Measurements from ENCODE around the gene CDH4. TPM values are rescaled to one million over a fixed set of nuclear protein-coding genes. Genes with fewer than 3 reads are reported as not detected.

The CDH4 gene
- total RNA-seq, 1 donor from 2014 or later: 2.9 TPM

DNA sequence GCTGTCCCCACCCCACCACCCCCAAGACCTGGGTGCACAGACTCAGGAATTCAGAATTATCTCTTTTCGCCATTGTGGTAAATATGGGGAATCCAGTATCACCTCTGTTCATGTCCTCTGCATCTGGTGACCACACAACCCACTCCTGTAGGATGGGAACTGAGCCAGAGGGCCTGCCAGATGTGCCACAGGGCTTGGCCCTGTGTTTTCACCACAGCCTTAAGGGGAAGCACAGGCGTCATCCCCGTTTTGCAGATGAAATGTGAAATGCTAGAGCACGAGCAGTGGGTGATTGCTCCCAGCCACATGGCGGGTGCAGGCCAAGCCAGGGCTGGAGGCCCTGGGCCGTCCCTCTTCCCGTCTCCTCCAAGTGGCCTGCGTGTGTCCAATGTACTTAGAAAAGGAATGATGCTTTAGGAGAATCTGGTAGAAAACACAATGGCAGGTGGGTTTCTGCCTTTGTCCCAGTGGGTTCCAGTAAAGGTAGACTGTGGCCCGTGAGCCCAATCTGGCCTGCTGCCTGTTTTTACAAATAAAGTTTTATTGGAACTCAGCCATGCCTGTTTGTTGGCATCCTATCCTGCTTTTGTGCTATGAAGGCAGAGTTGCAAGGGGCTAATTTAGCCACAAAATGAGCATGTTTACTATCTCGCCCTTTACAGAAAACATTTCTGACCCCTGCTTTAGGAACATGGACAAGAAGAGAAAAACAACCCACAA is 309.2 kb downstream of the CDH4 start:
- H3K4me1 ChIP-seq: peaks cover 18% of the 10 kb centered on the region
- H3K79me2 ChIP-seq (ENCODE audit: low read depth): no peaks in the 10 kb centered on the region
- Mint-ChIP-seq H3K4me1 (peaks cover 22% of the 10 kb centered on the region), H3K4me3 (no peak overlapping the region), H3K9me3 (peaks cover 17% of the 10 kb centered on the region), H3K27me3 (ENCODE audit: insufficient read depth, low read depth) (peaks cover 2% of the 10 kb centered on the region), H3K27ac (no peak overlapping the region), H3K36me3 (peaks cover 4% of the 10 kb centered on the region)
- TF ChIP-seq, protein P1, sequence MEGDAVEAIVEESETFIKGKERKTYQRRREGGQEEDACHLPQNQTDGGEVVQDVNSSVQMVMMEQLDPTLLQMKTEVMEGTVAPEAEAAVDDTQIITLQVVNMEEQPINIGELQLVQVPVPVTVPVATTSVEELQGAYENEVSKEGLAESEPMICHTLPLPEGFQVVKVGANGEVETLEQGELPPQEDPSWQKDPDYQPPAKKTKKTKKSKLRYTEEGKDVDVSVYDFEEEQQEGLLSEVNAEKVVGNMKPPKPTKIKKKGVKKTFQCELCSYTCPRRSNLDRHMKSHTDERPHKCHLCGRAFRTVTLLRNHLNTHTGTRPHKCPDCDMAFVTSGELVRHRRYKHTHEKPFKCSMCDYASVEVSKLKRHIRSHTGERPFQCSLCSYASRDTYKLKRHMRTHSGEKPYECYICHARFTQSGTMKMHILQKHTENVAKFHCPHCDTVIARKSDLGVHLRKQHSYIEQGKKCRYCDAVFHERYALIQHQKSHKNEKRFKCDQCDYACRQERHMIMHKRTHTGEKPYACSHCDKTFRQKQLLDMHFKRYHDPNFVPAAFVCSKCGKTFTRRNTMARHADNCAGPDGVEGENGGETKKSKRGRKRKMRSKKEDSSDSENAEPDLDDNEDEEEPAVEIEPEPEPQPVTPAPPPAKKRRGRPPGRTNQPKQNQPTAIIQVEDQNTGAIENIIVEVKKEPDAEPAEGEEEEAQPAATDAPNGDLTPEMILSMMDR (IDR thresholded peaks at IDR 0.05): no peak
- TF ChIP-seq EZH2phosphoT487 (IDR thresholded peaks at IDR 0.05) (no peak), EZH2 (IDR thresholded peaks at IDR 0.05) (no peak)
- no peak overlapping the region for H3K4me3 ChIP-seq
- H3K9ac ChIP-seq: no peak overlapping the region
- H3K9me3 ChIP-seq (ENCODE audit: low read depth): no peaks in the 10 kb centered on the region
- H3F3A ChIP-seq (ENCODE audit: low read depth): peaks cover 23% of the 10 kb centered on the region
- no peaks in the 10 kb centered on the region for H3K36me3 ChIP-seq
- DNase-seq (ENCODE audit: low spot score): no peak
- H4K20me1 ChIP-seq (ENCODE audit: low read depth): no peaks in the 10 kb centered on the region
- H3K27me3 ChIP-seq: no peaks in the 10 kb centered on the region
- no peak overlapping the region for H2AFZ ChIP-seq (replicated peaks)
- no peak overlapping the region for H3K27ac ChIP-seq
- H3K4me2 ChIP-seq: no peak overlapping the region

DNA sequence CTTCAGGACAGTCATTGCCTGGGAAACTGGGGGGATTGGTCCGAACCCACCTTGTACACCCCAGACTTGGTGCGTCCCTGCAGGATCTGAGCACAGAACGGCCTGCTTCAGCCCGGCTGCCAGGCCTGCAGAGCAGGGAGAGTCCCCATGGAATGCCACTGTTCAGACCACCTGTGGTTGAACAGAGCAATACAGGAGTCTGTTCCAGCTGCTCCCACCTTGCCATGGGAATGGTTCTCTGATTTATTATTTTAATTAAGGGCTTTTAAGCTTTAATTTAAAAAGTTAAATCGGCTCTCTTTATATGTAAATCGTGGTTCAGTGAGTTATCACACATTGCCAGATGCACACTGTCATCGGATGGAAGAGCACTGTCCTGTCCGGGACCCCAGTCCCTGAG is 310.4 kb downstream of the CDH4 start:
- TF ChIP-seq EZH2 (IDR thresholded peaks at IDR 0.05) (no peak), EZH2phosphoT487 (IDR thresholded peaks at IDR 0.05) (no peak)
- TF ChIP-seq, protein P1 (IDR thresholded peaks at IDR 0.05): no peak
- Histone ChIP-seq H2AFZ (replicated peaks) (no peak overlapping the region), H4K20me1 (ENCODE audit: low read depth) (no peaks in the 10 kb centered on the region), H3K9me3 (ENCODE audit: low read depth) (no peaks in the 10 kb centered on the region), H3K4me3 (no peak overlapping the region), H3K4me2 (no peak overlapping the region), H3K27me3 (no peaks in the 10 kb centered on the region), H3K27ac (no peak overlapping the region), H3F3A (ENCODE audit: low read depth) (peaks cover 18% of the 10 kb centered on the region), H3K9ac (no peak overlapping the region), H3K36me3 (no peaks in the 10 kb centered on the region), H3K79me2 (ENCODE audit: low read depth) (no peaks in the 10 kb centered on the region), H3K4me1 (peaks cover 24% of the 10 kb centered on the region)
- Mint-ChIP-seq H3K27ac (no peak overlapping the region), H3K4me1 (peaks cover 31% of the 10 kb centered on the region), H3K27me3 (ENCODE audit: insufficient read depth, low read depth) (peaks cover 5% of the 10 kb centered on the region), H3K9me3 (peaks cover 14% of the 10 kb centered on the region), H3K4me3 (no peak overlapping the region), H3K36me3 (peaks cover 3% of the 10 kb centered on the region)
- no peak for DNase-seq (ENCODE audit: low spot score)

DNA sequence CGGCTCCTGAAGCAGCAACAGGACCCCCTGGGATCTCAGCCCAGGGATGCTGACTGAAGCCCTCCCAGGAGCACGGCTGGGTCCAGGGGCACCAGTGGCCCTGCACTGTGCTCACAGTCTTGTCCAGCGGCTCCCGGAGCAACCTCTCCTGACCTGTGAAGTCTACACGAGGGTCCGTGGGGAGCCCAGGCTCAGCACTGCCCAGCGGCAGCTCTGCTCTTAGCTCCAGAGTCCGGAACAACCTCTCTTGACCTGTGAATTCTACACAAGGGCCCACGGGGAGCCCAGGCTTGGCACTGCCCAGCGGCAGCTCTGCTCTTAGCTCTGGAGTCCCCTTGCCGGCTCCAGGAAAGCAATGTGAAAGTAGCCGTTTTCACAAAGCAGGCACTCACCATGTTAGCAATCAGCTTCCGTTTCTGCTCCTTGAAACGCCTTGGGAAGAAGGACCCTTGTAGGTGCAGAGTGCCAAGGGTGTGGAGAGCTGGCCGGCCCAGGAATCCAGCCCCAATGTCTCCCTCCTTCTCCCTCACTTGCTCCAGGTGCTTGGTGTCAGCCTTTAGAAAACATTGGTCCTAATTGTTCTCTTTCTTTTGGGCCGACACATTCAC is 310.9 kb downstream of the CDH4 start:
- no peak overlapping the region for H3K4me3 ChIP-seq
- no peaks in the 10 kb centered on the region for H3K36me3 ChIP-seq
- no peaks in the 10 kb centered on the region for H3K27me3 ChIP-seq
- Mint-ChIP-seq H3K27ac (peak overlapping the region; percentile 6), H3K27me3 (ENCODE audit: insufficient read depth, low read depth) (peaks cover 5% of the 10 kb centered on the region), H3K4me3 (no peak overlapping the region), H3K9me3 (peaks cover 11% of the 10 kb centered on the region), H3K36me3 (peaks cover 2% of the 10 kb centered on the region), H3K4me1 (peaks cover 30% of the 10 kb centered on the region)
- no peak overlapping the region for H3K27ac ChIP-seq
- no peaks in the 10 kb centered on the region for H3K79me2 ChIP-seq (ENCODE audit: low read depth)
- H2AFZ ChIP-seq (replicated peaks): no peak overlapping the region
- peaks cover 13% of the 10 kb centered on the region for H3F3A ChIP-seq (ENCODE audit: low read depth)
- no peak overlapping the region for H3K9ac ChIP-seq
- H3K9me3 ChIP-seq (ENCODE audit: low read depth): no peaks in the 10 kb centered on the region
- H3K4me1 ChIP-seq: peaks cover 20% of the 10 kb centered on the region
- TF ChIP-seq, protein P1 (IDR thresholded peaks at IDR 0.05): no peak
- no peak for TF ChIP-seq EZH2phosphoT487 (IDR thresholded peaks at IDR 0.05)
- TF ChIP-seq EZH2 (IDR thresholded peaks at IDR 0.05): no peak
- H4K20me1 ChIP-seq (ENCODE audit: low read depth): no peaks in the 10 kb centered on the region
- no peak for DNase-seq (ENCODE audit: low spot score)
- no peak overlapping the region for H3K4me2 ChIP-seq

Data from neural progenitor cell (in vitro differentiated cells).